GM21717 (cell line): ENCODE data around the gene VTN.

Experiments
- ATAC-seq: cut with Tn5 transposase; IDR thresholded peaks from one replicate; pipeline ENCODE4 v1.9.1; 2021; ENCODE audit warnings: mild to moderate bottlenecking, moderate library complexity; ENCODE audit not compliant: unreplicated experiment

Gene VTN

GRCh38 chr17:28325211-28325610 is 44.9 kb downstream of the VTN start:
- ATAC-seq: no peak

- ATAC-seq: no peak
Measured at GRCh38 chr17:28324781-28325180, 45.3 kb downstream of the VTN start.

- no peak for ATAC-seq
Measured at GRCh38 chr17:28324267-28324745, 45.8 kb downstream of the VTN start.

DNA sequence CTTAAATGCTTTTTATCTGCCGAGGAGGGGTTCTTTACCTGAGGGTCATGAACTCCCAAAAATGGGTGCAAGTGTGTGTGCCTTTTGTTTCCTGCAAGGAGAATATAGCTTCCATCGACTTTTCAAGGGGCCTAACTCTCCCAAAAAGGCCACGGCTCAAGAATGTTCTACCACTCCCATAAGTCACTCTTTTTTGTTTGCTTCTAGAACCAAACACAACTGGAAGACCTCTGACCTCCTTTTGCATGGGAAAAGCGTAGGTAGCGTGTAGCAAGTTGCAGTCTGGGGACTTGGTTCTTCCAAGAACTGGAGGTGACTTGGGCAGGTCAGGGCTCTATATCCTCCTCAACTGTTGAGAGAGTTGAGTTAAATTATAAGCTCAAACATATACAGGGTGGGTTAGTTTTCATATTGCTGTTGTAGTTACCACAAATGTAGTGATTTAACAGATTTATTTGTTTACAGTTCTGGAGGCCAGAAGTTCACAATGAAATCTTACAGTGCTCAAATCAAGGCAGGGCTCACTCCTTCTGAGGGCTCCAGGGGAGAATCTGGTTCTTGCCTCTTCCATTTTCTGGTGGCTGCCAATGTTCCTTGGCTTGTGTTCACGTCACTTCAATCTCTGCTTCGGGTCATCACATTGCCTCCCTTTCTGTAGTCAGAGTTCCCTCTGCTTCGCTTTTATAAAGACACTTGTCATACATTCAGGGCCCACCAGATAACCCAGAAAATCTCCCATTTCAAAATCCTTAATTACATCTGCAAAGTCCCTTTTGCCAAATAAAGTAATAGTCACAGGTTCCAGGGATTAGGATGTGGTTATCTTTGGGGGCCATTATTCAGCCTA is 49.7 kb downstream of the VTN start:
- no peak for ATAC-seq

GRCh38 chr17:28319598-28319935 is 50.5 kb downstream of the VTN start:
- ATAC-seq: no peak

DNA sequence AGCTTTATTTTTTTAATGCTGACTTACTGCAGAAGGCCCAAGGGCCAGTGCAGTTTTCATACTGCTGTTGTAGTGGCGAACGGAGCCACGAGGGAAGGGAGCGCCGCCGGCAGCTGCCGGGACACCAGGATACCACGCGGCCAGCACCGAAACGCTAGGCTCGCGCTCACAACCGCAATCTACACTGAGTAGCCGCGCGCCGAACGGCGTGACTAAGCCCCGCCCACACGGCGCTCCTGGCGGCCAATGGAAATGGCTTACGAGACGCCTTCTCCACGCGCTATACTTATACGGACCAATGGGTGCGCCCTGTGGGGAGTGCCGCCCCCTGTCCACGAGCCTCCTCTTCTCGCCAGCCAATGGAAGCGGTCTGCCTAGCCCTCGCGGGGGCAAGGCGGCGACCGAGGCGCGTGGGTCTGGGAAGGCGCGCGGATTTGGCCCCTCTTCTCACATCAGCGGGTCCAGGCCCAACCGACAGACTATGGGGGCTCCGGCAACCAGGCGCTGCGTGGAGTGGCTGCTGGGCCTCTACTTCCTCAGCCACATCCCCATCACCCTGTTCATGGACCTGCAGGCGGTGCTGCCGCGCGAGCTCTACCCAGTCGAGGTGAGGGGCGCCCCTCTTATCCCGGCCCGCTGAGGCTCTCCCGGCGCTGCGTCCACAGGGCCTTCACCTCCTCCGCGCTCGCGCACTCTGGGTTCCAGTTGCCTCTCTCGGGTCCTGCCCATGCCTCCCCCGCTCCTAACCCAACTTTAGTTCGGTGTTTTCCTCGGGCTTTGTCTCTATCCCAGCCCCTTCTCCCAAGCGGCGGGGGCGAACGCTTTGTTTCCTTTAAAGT is 51.1 kb downstream of the VTN start, which contains the start of gene TMEM97:
TMEM97 (plus strand) TSS at position 442 of the 839 bp plus-strand sequence; CDS start at position 482, 40 bp downstream.
- peak; percentile 92 for ATAC-seq

DNA sequence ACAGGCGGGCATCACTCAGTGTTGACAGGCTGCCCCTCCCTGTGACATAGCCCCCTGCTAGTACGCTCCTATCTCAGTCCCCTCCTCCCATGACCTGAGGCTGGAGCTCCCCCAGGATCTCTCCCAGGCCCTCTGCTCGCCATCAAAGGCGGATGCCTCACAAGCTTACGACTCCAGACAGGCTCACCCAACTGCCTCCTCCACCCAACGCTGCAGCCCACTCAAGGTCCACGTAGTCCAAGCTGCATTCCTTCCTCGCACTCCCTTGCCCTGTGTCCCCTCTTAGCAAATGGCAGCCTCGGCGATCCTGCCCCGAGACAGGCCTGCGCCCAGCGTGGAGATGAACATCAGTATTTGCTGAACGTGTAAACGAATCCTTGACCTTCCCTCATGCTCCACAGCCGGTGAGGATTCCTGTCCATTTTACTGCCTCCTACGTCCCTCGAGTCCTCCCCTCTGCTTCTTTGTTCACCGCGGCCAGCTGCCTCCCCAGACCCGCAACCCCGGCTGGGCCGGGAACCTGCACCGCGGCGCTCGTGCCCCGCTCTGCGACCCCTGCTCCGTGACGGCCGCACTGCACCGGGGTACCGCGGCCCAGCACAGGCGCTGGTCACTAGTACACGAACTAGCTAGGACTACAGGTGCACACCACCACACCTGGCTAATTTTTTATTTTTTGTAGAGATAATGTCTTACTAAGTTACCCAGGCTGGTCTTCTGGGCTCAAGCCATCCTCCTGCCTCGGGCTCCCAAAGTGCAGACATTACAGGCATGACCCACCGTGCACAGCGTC is 51.9 kb downstream of the VTN start:
- ATAC-seq: no peak
